GM21447 (cell line): ENCODE results near the gene CHCHD3.

Experiments
- ATAC-seq: cut with Tn5 transposase; IDR thresholded peaks from one replicate; pipeline ENCODE4 v1.9.1; 2021; ENCODE audit not compliant: unreplicated experiment

CHCHD3 gene

DNA sequence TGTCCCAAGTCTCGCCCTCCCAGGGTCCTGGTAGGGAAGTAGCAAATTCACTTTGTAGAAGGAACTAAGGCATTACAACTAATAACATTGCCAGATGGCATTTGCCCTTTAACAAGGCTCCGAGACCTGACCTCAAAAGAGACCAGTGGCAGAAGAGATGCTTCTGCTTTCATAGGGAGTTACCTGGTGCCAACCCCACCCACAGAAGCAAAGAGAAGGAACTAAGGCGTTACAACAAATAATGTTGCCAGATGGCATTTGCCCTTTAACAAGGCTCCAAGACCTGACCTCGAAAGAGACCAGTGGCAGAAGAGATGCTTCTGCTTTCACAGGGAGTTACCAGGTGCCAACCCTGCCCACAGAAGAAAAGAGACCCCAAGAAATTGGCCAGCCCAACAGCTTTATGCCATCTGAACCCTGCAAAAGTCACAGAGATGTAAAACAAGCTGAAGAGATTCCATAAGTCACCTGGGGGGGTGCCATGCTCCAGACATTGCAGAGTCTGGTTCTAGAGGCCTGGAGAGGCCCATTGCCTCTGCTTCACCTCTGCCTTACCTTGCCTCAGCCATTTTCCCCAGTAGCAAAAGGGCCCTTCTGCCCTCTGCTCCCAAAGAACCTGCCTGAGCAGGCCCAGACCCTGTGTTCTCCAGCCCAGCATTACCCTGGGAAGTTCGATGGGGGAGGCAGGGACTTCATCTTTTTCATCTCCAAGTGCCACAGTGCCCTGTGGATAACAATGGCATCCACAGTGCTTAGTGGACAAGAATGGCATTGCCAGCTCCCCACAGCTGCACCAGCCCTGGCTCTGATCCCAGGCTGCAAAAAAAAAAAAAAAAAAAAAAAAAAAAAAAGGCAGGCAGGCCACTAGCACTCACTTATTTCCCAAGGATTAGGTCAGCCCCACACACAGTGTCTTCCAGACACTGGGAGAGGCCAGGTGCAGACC, 326.1 kb downstream of the CHCHD3 start:
- no peak for ATAC-seq

DNA sequence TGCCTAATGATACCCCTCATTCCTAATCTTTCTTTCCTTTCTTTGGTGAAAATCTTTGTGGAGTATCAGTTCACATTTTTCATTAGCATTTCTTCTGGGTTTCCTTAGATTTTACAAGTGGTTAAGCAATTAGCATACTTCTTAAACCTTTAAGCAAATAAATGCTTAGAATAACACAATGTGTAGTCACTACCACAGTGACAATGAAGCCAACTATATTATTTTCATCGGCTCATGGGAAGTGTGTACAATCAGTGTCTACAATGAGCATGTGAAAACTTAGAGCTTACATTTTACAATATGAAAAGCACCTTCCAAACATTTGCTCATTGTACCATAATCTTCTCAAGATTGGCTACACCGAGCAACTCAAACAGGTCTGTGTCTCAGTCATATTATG, 329.5 kb downstream of the CHCHD3 start:
- ATAC-seq, result no peak

DNA sequence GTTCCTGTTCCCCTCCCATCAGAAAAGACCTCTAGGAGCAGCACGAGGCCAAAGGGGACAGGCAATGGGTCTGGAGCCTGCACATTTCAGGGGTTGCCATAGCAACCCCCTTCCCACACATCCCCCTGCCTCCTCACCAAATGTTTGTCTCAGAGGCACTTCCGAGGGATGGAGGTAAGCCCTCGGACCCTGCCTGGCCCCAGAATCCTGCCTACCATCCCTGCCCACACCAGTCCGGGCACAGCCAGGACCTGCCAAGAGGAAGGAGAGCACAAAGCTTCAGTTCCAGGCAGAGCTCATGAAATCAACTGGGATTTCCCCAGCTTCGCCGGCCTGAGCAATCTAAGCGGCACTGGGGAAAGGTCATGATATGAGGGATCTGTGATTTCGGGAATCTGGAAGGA, 330.6 kb downstream of the CHCHD3 start:
- no peak for ATAC-seq

DNA sequence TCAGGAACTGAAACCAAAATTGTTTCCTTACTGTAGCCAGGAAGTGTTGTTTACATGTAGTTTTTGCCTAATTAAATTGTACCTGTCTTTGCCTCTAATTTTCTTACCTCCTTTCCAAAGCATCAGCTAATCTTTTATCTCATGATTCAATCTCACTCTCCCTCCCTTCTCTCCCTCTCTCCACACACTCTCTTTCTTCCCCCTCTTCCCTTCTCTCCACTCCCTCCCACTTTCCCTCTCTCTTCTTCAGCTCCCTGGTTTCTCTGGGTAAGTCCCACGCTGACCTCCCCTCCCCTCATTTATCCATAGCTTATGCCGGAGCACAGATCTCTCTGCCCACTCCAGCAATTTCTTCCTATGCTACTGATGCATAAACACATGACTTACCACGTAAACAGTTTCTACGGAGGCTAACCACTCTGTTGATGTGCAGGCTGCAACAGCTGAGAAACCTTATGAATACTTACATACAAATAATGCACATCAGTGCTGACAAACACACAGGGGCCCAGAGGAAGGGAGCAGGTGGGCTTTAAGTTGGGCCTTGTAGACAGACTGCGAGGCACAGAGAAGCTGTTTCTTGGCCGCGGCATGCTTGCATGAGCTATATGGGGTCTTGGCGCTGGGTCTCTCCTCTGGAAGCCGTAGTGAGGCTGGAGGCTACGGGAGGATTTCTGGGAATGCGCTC, 331.2 kb downstream of the CHCHD3 start:
- no peak for ATAC-seq

DNA sequence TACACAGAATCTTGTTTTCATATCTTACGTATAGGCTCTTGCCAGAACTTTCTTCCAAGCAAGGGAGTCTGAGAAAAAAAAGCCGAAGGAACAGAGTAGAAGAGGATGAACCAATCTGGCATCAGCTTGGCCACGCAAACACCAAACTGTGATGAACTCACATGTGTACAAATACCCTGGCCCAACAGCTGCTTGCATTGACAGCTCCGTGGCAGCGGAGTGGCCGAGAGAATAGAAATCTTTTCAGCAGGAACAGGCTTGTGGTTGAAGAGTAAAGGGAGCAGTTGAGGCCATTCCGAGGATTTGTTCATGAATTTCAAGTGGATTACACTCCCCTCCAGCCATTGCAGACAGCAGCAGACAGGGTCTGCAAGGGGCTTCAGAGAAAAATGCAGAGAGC, 331.8 kb downstream of the CHCHD3 start:
- ATAC-seq, result no peak

DNA sequence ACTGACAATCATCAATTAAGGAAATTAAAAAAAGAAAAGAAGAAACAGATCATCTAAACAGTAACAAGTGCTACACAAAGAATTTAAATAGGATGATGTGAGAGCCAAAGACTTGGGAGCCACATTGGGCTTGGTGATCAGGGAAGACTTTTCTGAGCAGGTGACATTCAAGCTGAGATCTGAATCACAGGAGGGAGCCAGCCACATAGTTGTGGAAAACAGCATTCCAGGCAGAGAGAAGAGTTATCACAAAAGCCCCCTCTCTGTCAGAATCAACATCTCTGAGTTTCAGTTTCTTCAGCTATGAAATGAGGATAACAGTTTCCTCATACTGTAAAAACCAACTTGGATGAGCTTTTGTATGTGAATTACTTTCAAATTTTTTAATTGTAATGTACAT, 336.4 kb downstream of the CHCHD3 start:
- ATAC-seq, result no peak

DNA sequence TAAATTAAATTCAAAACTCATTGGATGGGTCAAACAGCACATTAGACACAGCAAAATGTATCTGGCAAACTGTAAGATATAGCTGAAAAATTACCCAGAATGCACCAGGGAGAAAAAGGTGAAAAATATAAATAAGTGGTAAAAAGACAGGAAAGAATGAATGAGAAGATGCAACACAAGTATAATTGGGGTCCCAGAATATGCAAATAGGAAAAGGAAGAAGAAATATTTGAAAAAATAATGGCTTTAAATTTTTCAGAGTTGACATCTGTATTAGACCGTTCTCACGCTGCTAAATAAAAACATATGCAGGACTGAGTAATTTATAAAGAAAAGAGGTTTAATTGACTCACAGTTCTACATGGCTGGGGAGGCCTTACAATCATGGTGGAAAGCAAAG, 337.9 kb downstream of the CHCHD3 start:
- no peak for ATAC-seq

DNA sequence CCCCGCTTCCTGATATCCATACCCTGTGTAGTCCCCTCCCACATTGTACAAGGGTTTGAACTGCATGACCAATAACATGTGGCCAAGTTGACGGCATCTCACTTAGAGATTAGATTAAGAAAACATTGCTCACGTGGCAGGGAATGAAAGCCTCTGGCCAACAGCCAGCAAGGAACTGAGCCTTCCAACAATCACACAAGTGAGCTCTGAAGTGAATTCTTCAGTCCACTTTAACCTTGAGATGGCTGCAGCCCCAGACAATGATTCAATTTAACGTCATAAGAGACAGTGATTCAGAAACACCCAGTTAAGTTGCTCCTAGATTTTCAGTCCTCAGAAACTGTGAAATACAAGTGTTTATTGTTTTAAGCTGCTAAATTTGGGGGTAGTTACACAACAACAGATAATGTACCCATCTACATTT, 339.7 kb downstream of the CHCHD3 start:
- no peak for ATAC-seq

DNA sequence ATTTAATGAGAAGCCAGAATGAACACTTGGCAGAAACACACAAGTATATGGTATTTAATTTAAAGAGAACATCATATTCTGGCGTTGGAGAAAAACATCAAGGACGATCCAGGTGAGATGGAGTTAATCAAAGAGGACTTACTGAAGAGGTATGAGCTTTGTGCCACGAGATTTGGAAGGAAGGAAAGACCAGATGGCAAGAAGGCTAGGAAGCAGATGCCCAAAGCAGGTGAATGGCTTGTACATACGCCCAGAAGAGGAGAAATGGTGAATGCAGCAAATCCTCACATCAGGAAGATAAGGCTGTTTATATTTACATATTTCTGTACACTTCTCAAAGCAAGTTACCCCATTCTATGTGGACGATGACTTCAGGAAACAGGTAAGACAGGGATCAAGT, 341.7 kb downstream of the CHCHD3 start:
- no peak for ATAC-seq

DNA sequence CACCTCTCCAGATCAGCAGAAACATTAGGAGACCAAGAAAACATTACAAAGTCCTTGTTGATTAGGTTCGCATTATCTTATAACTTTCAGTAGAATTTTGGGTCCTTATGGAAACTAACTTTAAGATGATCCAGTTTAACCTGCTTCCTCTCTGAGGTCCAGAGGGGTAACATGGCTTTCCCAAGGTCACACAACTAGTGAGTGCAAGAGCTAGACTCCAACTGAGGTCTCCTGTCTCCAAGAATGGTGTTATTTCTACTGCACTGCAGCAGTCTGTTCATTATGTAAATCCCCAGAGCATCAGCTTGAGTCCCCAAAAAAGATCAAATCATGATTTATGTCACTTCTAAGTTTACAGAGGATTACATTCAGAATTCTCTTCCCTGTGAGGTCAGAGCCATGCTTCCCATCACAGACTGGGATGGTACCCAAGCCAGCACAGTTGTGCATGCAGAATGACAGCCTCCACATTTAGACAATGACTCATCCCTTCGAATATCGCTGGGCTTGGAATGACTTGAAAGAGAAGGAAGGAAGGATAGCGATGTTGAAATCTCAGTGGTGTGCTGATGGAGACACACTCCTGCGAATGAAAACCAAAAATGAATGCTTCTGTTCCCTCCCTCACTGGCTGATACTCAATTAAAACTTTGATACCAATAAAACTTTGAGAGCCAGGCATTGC, 342.5 kb downstream of the CHCHD3 start:
- no peak for ATAC-seq

DNA sequence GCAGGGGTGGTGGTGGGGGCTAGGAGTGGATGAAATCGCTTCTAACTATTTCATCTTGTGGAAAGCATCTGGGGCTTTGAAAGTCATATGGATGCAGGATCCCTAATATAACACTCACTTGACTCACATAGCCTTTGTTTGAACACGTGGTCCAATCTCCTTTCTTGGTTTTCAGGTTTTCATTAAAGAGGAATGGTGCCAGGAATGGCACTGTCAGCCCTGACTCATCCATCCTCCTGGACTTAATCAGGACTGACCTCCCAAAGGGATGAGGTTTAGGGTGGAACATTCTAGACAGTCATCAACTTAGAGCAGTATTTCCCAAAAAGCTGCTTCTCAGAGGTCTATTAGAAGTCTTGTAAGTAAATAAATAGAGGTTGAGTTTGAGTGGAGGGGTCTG, 343.6 kb downstream of the CHCHD3 start:
- ATAC-seq, result no peak

DNA sequence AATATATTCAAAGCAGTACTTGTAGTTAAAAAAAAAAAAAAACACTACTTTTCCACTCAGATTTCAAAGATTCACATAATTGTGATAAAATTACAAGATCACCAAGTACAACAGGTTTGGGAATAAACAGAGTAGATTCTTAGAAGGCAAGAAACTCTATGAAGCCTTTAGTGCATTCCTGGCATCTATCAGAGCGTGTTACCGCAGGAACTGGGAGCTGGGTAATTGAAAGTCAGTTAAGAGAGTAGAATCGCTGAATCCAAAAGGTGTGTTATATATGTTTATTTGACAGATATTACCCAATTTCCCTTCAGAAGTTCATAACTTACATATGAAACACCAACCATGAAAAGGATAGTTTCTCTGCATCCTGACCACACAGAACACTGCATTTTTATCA, 346.4 kb downstream of the CHCHD3 start:
- no peak for ATAC-seq
